ENCODE results near the gene TMEM209.

- TF ChIP-seq POLR2A (IDR thresholded peaks at IDR 0.05) (no peak), CTCF (IDR thresholded peaks at IDR 0.05) (no peak)
Observed at GRCh38 chr7:130174237-130174959, 30.8 kb downstream of the TMEM209 start.

All from prostate gland (tissue), 2 donors.